NT2/D1 (cell line): ENCODE measurements around the gene RUNX1.

Experiments used
- DNase-seq: peaks from one replicate; pipeline ENCODE4 v3.0.0-alpha.2; 2011; ENCODE audit warnings: low read depth, low spot score
- H3K27me3 ChIP-seq: 2 replicates; pipeline ENCODE4 v1.6.0; 2011; ENCODE audit warnings: mild to moderate bottlenecking; ENCODE audit not compliant: insufficient read length, insufficient read depth
- H3K36me3 ChIP-seq: 2 replicates; pipeline ENCODE4 v1.6.1; 2011; ENCODE audit warnings: mild to moderate bottlenecking, low read length, mixed read lengths; ENCODE audit not compliant: insufficient read depth, insufficient read length
- H3K4me1 ChIP-seq: 2 replicates; pipeline ENCODE4 v1.5.1; 2011; ENCODE audit not compliant: insufficient read depth, insufficient read length
- H3K4me3 ChIP-seq: 2 replicates; pipeline ENCODE4 v1.5.1; 2011; ENCODE audit warnings: low read depth; ENCODE audit not compliant: insufficient read length
- H3K9ac ChIP-seq: 2 replicates; pipeline ENCODE4 v1.6.0; 2011; ENCODE audit warnings: low read depth; ENCODE audit not compliant: insufficient read length
- H3K9me3 ChIP-seq: 2 replicates; pipeline ENCODE4 v1.5.1; 2011; ENCODE audit warnings: mild to moderate bottlenecking, low read length; ENCODE audit not compliant: insufficient read depth
- SUZ12 ChIP-seq: IDR thresholded peaks from 2 replicates; pipeline ENCODE4 v1.6.1; 2011; ENCODE audit not compliant: insufficient read length, insufficient read depth; ENCODE audit errors: extremely low read depth
- YY1 ChIP-seq: IDR thresholded peaks from 2 replicates; pipeline ENCODE4 v1.6.1; 2011; ENCODE audit not compliant: insufficient read length, insufficient read depth
- ZNF274 ChIP-seq: IDR thresholded peaks from 2 replicates; pipeline ENCODE4 v1.6.1; 2011; ENCODE audit warnings: mild to moderate bottlenecking, low read depth, low read length

Gene RUNX1

DNA sequence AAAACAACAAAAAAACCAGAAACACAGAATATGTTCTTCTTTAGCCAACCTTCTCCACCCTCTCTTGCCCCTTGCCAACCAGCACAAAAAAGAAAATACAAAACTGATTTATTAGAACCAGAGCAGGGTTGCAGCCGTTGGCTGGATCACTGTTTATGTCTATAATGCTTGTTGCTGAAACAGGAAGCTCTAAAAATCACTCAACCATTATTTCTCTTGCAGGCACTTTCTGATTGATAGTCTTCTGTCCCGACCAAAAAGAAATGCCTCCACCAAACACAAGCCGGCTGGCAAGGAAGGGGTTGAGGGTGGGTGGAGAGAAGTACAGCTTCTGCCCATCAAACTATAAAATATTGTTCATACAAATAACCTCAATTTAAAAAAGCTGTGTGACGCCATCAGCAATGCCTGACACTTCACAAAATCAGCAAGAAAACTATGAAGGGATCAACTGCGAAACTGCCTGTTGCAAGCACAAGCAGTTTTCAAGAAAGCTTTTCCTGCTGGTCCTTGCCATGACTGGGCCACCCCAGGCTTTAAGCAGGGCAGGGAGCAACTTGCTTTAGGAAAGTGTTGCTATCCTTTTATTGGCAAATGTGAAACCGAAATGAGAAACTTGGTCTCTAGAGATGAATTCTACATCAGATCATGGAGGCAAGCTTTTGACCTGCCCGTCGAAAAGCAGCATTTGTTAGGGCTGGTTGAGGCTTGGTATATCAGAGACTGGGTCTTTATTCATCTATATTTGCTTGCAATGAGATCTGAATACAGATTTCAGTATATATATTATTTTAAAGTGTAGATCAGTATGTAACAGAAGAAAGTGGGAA lies 174.2 kb downstream of the RUNX1 start:
- peaks cover 81% of the 10 kb centered on the region for H3K36me3 ChIP-seq
- no peak overlapping the region for H3K4me3 ChIP-seq
- DNase-seq: no peak
- no peaks in the 10 kb centered on the region for H3K27me3 ChIP-seq
- no peaks in the 10 kb centered on the region for H3K9me3 ChIP-seq
- H3K4me1 ChIP-seq: no peaks in the 10 kb centered on the region
- no peak overlapping the region for H3K9ac ChIP-seq
- no peak for TF ChIP-seq SUZ12
- TF ChIP-seq ZNF274: no peak
- TF ChIP-seq YY1: no peak

GRCh38 chr21:34871026-34871908 lies 177.8 kb downstream of the RUNX1 start:
- peaks cover 76% of the 10 kb centered on the region for H3K36me3 ChIP-seq
- H3K4me3 ChIP-seq: no peak overlapping the region
- H3K4me1 ChIP-seq: peaks cover 18% of the 10 kb centered on the region
- no peak for DNase-seq
- TF ChIP-seq YY1 (no peak), ZNF274 (no peak), SUZ12 (no peak)
- H3K9me3 ChIP-seq: no peaks in the 10 kb centered on the region
- peaks cover 23% of the 10 kb centered on the region for H3K27me3 ChIP-seq
- no peak overlapping the region for H3K9ac ChIP-seq

- Histone ChIP-seq H3K36me3 (peaks cover 66% of the 10 kb centered on the region), H3K9me3 (no peaks in the 10 kb centered on the region), H3K9ac (no peak overlapping the region), H3K4me3 (no peak overlapping the region), H3K4me1 (peaks cover 22% of the 10 kb centered on the region), H3K27me3 (peaks cover 23% of the 10 kb centered on the region)
- DNase-seq: no peak
- TF ChIP-seq ZNF274 (no peak), SUZ12 (no peak), YY1 (no peak)
Observed at GRCh38 chr21:34870246-34870645, 178.9 kb downstream of the RUNX1 start.

- H3K27me3 ChIP-seq: peaks cover 28% of the 10 kb centered on the region
- no peak for TF ChIP-seq SUZ12
- TF ChIP-seq ZNF274: no peak
- no peak for TF ChIP-seq YY1
- H3K36me3 ChIP-seq: peaks cover 63% of the 10 kb centered on the region
- H3K4me3 ChIP-seq: no peak overlapping the region
- DNase-seq: no peak
- H3K9me3 ChIP-seq: no peaks in the 10 kb centered on the region
- H3K9ac ChIP-seq: no peak overlapping the region
- H3K4me1 ChIP-seq: peaks cover 27% of the 10 kb centered on the region
Observed at GRCh38 chr21:34869545-34869944, 179.6 kb downstream of the RUNX1 start.

DNA sequence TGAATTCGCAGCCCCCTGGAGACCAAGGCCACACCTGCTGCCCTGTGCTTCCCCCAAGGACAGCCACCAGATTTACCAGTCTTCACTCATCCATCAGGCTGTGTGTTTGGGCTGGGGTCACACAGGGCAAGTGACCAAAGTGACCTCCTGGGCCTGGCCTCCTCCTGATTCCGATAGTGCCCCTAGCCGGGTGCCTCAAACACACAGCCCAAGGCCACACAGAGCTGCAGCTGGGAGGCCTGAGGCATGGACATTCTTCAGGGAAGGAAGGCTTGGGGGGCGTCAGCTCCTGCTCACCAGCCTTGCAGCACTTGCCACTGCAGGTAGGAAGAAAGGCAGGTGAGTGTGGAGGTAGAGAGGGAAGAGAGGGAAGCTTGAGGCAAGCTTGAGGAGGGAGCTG lies 181.3 kb downstream of the RUNX1 start:
- H3K27me3 ChIP-seq: peaks cover 37% of the 10 kb centered on the region
- no peak for TF ChIP-seq SUZ12
- no peak for TF ChIP-seq ZNF274
- no peak for TF ChIP-seq YY1

GRCh38 chr21:34865400-34866241 lies 183.5 kb downstream of the RUNX1 start:
- Histone ChIP-seq H3K9me3 (no peaks in the 10 kb centered on the region), H3K4me1 (peaks cover 30% of the 10 kb centered on the region), H3K9ac (peak overlapping the region; percentile 52), H3K4me3 (no peak overlapping the region), H3K27me3 (peaks cover 46% of the 10 kb centered on the region), H3K36me3 (peaks cover 65% of the 10 kb centered on the region)
- TF ChIP-seq YY1 (no peak), ZNF274 (no peak), SUZ12 (no peak)
- peak; percentile 97 for DNase-seq

More for the DNA sequence above, 181.3 kb downstream of the RUNX1 start:
- no peak for DNase-seq
- H3K4me3 ChIP-seq: no peak overlapping the region
- peaks cover 30% of the 10 kb centered on the region for H3K4me1 ChIP-seq
- H3K9me3 ChIP-seq: no peaks in the 10 kb centered on the region
- peak overlapping the region; percentile 58 for H3K9ac ChIP-seq
- peaks cover 58% of the 10 kb centered on the region for H3K36me3 ChIP-seq
